Ovary (tissue), 9 donors: ENCODE measurements around the gene PACS2. TPM values are rescaled to one million over a fixed set of nuclear protein-coding genes. Genes with fewer than 3 reads are reported as not detected.

Experiments used
- DNase-seq, 5 donors: peaks; one replicate each; pipeline ENCODE4 v3.0.0-alpha.2; 2019 to 2020
- H3K27ac ChIP-seq, 2 donors: fragments of 200-600 bp; one replicate each; pipeline versions ENCODE4 v1.5.1 to v1.8.0; 2019 to 2022
- H3K27me3 ChIP-seq: fragments of 200-600 bp; one replicate; pipeline ENCODE4 v1.8.0; 2022
- H3K36me3 ChIP-seq: fragments of 200-600 bp; sonication (generic); one replicate; pipeline ENCODE4 v1.5.1; 2019
- H3K4me1 ChIP-seq: one replicate; pipeline ENCODE4 v1.8.1; 2013; ENCODE audit warnings: mild to moderate bottlenecking, moderate library complexity; ENCODE audit not compliant: insufficient read depth
- H3K4me3 ChIP-seq: fragments of 200-600 bp; sonication (generic); one replicate; pipeline ENCODE4 v1.5.1; 2017
- H3K9me3 ChIP-seq, 2 donors: fragments of 200-600 bp in 1 of 2; sonication (generic) in 1 of 2; one replicate each; pipeline versions ENCODE4 v1.5.1 to v1.8.1; 2013 to 2019; ENCODE audit warnings: mild to moderate bottlenecking in 1 of 2, moderate library complexity in 1 of 2
- EP300 ChIP-seq: sonication (generic); formaldehyde crosslinking; IDR thresholded peaks from one replicate; pipeline ENCODE4 v1.6.1; 2017; ENCODE audit warnings: antibody characterized with exemption
- POLR2A ChIP-seq: fragments of 450-650 bp; IDR thresholded peaks from one replicate; pipeline ENCODE4 v1.6.1; 2017; ENCODE audit warnings: antibody characterized with exemption, mild to moderate bottlenecking, moderate library complexity
- WGBS, 3 donors: extraction: QIAGEN DNeasy Blood & Tissue Kit in 1 of 3; methylation state at CpG; one replicate each; pipeline versions ENCODE4 v1.1.5 to v1.1.7; 2013 to 2017; 5-methylcytosine and 5-hydroxymethylcytosine counted together
- intact Hi-C, 4 donors: fragments of 100-400 bp; cut with DNase I; formaldehyde crosslinking; loops; one replicate each; pipeline versions ENCODE4 v1.11.0 to v1.15.1; 2022 to 2023
- polyA plus RNA-seq, 2 donors: library from polyadenylated mRNA; stranded (reverse); fragments of 200-250 nt in 1 of 2; fragments of 350-450 nt in 1 of 2; fragmentation: Illumina TruSeq in 1 of 2; extraction: RNeasy Lipid Tissue Mini Kit (QIAGEN cat#74804) in 1 of 2; gene quantifications; one replicate each; pipeline ENCODE4 v1.2.3, GENCODE V29; 2013 to 2014
- total RNA-seq, 7 donors: library from RNA; depleted of rRNA in 2 of 7; stranded (reverse); fragments of >200 nt in 2 of 7; fragmentation: NEBNext Ultra II Directional in 3 of 7; extraction: Animal tissue kit (Norgen Biotek cat#: 25700) in 3 of 7; gene quantifications; one replicate each; pipeline versions ENCODE4 v1.1.0 to v1.2.4, GENCODE V29; 2016 to 2023
- TF ChIP-seq, protein P1 (sequence below), 3 donors: fragments of 450-650 bp in 2 of 3; fragments of 200-600 bp in 1 of 3; IDR thresholded peaks; one replicate each; pipeline versions ENCODE4 v1.5.1 to v1.8.0; 2016 to 2022; ENCODE audit warnings: antibody characterized with exemption in 3 of 3, mild to moderate bottlenecking in 1 of 3
- donor health status: DM: no; HTN: no; CAD: no; lungs with moderate emphysema.
- donor health status: DM: no; HTN: no; CAD: no.
- donor health status: Bipolar disorder and iron deficiency.
- donor health status: DM: yes; HTN: yes; CAD: no.
- donor health status: DM: no; HTN: no; CAD: no.
- donor health status: DM: yes; HTN: yes; CAD: no.

The PACS2 gene
- total and polyA plus RNA-seq, 9 donors = 21.2 to 91.9 (median 60.6) TPM

DNA sequence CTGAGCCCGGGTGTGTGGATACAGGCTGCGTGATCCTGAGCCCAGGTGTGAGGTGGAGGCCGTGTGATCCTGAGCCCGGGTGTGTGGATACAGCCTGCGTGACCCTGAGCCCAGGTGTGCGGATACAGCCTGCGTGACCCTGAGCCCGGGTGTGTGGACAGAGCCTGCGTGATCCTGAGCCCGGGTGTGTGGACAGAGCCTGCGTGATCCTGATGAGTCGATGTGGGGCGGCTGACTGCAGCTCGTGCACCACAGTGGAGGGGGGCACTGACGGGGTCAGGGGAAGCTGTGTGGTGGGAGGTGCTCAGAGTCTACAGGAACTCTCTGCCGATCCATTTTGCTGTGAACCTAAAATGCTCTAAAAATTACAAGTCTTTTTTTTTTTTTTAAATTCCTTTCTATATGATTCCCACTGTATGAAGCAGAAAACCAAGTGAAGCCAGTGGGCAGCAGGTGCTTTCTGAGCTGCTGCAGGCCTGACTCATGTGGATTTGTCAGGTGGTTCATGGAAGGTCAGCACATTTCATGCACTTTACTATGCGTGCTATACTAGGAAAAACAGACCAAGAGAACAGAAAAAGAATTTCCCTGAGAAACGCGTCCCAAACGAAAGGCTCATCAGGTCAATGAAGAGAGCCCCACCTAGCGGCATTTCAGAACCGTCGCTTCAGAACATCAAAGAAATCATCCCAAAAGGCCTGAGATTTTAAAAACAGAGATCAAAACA lies 33.0 kb upstream of the PACS2 start:
- no peak overlapping the region for H3K4me3 ChIP-seq
- no peak for TF ChIP-seq EP300
- TF ChIP-seq, protein P1, sequence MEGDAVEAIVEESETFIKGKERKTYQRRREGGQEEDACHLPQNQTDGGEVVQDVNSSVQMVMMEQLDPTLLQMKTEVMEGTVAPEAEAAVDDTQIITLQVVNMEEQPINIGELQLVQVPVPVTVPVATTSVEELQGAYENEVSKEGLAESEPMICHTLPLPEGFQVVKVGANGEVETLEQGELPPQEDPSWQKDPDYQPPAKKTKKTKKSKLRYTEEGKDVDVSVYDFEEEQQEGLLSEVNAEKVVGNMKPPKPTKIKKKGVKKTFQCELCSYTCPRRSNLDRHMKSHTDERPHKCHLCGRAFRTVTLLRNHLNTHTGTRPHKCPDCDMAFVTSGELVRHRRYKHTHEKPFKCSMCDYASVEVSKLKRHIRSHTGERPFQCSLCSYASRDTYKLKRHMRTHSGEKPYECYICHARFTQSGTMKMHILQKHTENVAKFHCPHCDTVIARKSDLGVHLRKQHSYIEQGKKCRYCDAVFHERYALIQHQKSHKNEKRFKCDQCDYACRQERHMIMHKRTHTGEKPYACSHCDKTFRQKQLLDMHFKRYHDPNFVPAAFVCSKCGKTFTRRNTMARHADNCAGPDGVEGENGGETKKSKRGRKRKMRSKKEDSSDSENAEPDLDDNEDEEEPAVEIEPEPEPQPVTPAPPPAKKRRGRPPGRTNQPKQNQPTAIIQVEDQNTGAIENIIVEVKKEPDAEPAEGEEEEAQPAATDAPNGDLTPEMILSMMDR (IDR thresholded peaks at IDR 0.05) = peak in 2 of 3 donors; percentile 23 to 34
- peaks cover 2% of the 10 kb centered on the region for H3K4me1 ChIP-seq
- H3K27ac ChIP-seq = no peak overlapping the region
- intact Hi-C loops = loop anchor here in 2 of 4 donors (5.0 to 10.0 kb wide), 2 partner anchors 77 to 79 kb away; no protein-coding TSS in a partner anchor
- WGBS, 3 donors = 58 to 62% (median 59%) methylated on average over 23 of the region's 23 CpGs
- DNase-seq = no peak
- H3K36me3 ChIP-seq = no peaks in the 10 kb centered on the region
- no peaks in the 10 kb centered on the region for H3K9me3 ChIP-seq
- no peaks in the 10 kb centered on the region for H3K27me3 ChIP-seq

DNA sequence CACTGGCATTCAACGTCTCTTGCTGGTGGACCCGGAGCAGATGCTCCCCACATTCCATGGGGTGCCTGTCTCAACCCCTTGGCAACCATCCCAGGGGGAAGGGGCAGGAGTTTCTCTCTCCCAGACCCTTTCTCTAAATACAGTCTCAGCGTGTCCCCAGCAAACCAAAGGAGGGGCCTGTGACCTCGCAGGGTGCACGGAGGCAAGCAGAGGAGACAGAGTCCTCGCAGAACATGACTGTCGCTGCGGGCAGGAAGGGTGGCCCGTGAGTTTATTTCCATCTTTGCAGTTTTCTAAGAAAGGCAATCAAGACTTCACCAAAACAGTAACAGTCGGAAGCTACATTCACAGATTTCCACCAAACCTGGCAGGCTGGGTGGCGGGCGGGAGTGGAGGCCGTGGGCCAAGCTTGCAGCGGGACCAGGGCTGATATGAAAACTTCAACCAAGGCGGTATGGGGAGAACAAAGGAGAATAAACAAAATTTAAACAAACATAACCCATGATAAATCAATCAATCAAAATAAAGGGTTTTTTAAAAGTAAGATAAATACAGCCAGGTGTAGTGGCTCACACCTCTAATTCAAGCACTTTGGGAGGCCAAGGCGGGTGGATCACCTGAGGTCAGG lies 32.3 kb upstream of the PACS2 start:
- 66 to 68% (median 66%) methylated on average over 16 of the region's 16 CpGs for WGBS, 3 donors
- DNase-seq = no peak
- Histone ChIP-seq H3K4me1 (peaks cover 2% of the 10 kb centered on the region), H3K9me3 (no peaks in the 10 kb centered on the region), H3K27ac (no peak overlapping the region), H3K36me3 (no peaks in the 10 kb centered on the region), H3K27me3 (no peaks in the 10 kb centered on the region), H3K4me3 (no peak overlapping the region)
- TF ChIP-seq, protein P1 (IDR thresholded peaks at IDR 0.05) = no peak
- TF ChIP-seq POLR2A (no peak), EP300 (no peak)
- intact Hi-C loops = loop anchor here in 2 of 4 donors (5.0 to 10.0 kb wide), 2 partner anchors 77 to 80 kb away; no protein-coding TSS in a partner anchor

DNA sequence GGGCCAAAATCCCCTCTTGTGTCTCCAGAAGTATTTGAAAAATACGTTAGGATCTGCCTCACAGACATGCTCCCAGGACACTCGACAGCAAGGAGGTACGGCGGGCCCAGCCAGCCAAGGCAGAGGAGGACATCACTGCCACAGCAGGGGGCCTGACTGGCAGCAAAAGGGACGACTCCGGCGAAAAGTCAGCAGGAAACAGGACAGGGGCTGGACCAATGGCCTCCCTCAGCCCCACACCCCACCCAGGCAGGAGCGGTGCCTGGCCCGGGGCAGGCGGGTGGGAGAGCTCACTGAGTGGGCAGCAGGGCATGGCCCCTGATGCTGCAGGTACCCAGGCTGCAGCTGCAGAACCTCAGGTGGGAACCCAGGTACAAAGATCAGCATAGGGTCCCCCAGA lies 31.5 kb upstream of the PACS2 start:
- no peaks in the 10 kb centered on the region for H3K36me3 ChIP-seq
- H3K27me3 ChIP-seq = no peaks in the 10 kb centered on the region
- H3K4me3 ChIP-seq = no peak overlapping the region
- TF ChIP-seq EP300 (no peak), POLR2A (no peak)
- TF ChIP-seq, protein P1 (IDR thresholded peaks at IDR 0.05) = no peak
- 76 to 77% (median 77%) methylated on average over 10 of the region's 10 CpGs for WGBS, 3 donors
- intact Hi-C loops = loop anchor here in 2 of 4 donors (5.0 to 10.0 kb wide), 2 partner anchors 78 to 81 kb away; no protein-coding TSS in a partner anchor
- no peak for DNase-seq
- no peaks in the 10 kb centered on the region for H3K9me3 ChIP-seq
- no peak overlapping the region for H3K27ac ChIP-seq
- peaks cover 2% of the 10 kb centered on the region for H3K4me1 ChIP-seq

DNA sequence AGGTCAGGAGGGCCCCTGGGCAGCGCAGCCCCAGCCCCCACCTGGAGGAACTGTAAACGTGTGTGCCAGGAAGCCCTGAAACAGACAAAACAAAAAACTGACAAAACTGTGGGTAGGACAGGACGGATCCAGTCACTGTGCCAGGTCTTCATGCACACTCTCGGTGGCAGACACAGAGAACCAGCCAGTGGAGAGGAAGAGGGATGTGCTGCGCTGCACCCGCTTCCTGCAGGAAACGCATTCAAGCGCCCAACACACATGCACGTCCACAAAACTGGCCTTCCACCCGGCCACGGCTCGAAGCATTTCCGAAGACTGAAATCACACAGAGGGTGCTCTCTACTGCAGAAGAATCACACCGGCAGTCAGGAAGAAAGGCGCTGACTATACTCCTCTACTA lies 30.6 kb upstream of the PACS2 start:
- H3K4me3 ChIP-seq = no peak overlapping the region
- peaks cover 2% of the 10 kb centered on the region for H3K4me1 ChIP-seq
- H3K27ac ChIP-seq = no peak overlapping the region
- H3K9me3 ChIP-seq = no peaks in the 10 kb centered on the region
- 79 to 84% (median 83%) methylated on average over 15 of the region's 15 CpGs for WGBS, 3 donors
- intact Hi-C loops = loop anchor here in 2 of 4 donors (5.0 to 10.0 kb wide), 2 partner anchors 79 to 82 kb away; no protein-coding TSS in a partner anchor
- no peaks in the 10 kb centered on the region for H3K27me3 ChIP-seq
- no peaks in the 10 kb centered on the region for H3K36me3 ChIP-seq
- TF ChIP-seq EP300 (no peak), POLR2A (no peak)
- TF ChIP-seq, protein P1 (IDR thresholded peaks at IDR 0.05) = no peak
- DNase-seq = no peak
